Liver (tissue), 9 donors: ENCODE results near the gene CD248. TPM values are rescaled to one million over a fixed set of nuclear protein-coding genes. Genes with fewer than 3 reads are reported as not detected.

ENCODE experiments used
- DNase-seq: peaks from one replicate; pipeline ENCODE4 v3.0.0-alpha.2; 2017; ENCODE audit warnings: low spot score
- H3K27ac ChIP-seq, 2 donors: one replicate each; pipeline ENCODE4 v1.7.0; 2013; ENCODE audit warnings: inconsistent platforms in 2 of 2, low read length in 2 of 2, control low read depth in 1 of 2, low read depth in 1 of 2, mild to moderate bottlenecking in 1 of 2
- H3K27me3 ChIP-seq, 4 donors: one replicate each; pipeline versions ENCODE4 v1.6.1 to v1.7.0; 2013; ENCODE audit warnings: low read length in 3 of 4, inconsistent platforms in 1 of 4, mild to moderate bottlenecking in 1 of 4, moderate library complexity in 1 of 4; ENCODE audit not compliant: control insufficient read depth in 4 of 4, insufficient read depth in 4 of 4
- H3K36me3 ChIP-seq, 4 donors: one replicate each; pipeline versions ENCODE4 v1.6.1 to v1.7.0; 2013; ENCODE audit warnings: low read length in 3 of 4, mild to moderate bottlenecking in 3 of 4, low read depth in 1 of 4, moderate library complexity in 1 of 4; ENCODE audit not compliant: control insufficient read depth in 4 of 4, insufficient read depth in 3 of 4
- H3K4me1 ChIP-seq, 4 donors: one replicate each; pipeline versions ENCODE4 v1.6.1 to v1.7.0; 2013; ENCODE audit warnings: low read length in 3 of 4, mild to moderate bottlenecking in 3 of 4, moderate library complexity in 1 of 4; ENCODE audit not compliant: control insufficient read depth in 4 of 4, insufficient read depth in 4 of 4
- H3K4me3 ChIP-seq, 3 donors: one replicate each; pipeline versions ENCODE4 v1.6.1 to v1.7.0; 2013; ENCODE audit warnings: low read length in 3 of 3, control low read depth in 1 of 3, low read depth in 1 of 3, mild to moderate bottlenecking in 1 of 3
- H3K9ac ChIP-seq, 2 donors: one replicate each; pipeline ENCODE4 v1.7.0; 2013; ENCODE audit warnings: low read length in 2 of 2, mild to moderate bottlenecking in 2 of 2, moderate library complexity in 2 of 2, control low read depth in 1 of 2, low read depth in 1 of 2
- H3K9me3 ChIP-seq, 4 donors: one replicate each; pipeline versions ENCODE4 v1.6.1 to v1.7.0; 2013; ENCODE audit warnings: low read length in 3 of 4; ENCODE audit not compliant: control insufficient read depth in 4 of 4
- ATF3 ChIP-seq: IDR thresholded peaks from 2 replicates; pipeline ENCODE4 v1.6.1; 2016; ENCODE audit warnings: antibody characterized with exemption
- CTCF ChIP-seq: fragments of 150-350 bp; IDR thresholded peaks from 2 replicates; pipeline ENCODE4 v1.5.1; 2017; ENCODE audit warnings: improper control_type of control experiment, low read depth, low read length; ENCODE audit not compliant: missing input control
- EGR1 ChIP-seq, 2 donors: IDR thresholded peaks; 2 replicates each; pipeline ENCODE4 v1.6.1; 2016 to 2018; ENCODE audit warnings: antibody characterized with exemption in 2 of 2, low read depth in 2 of 2
- FOXA1 ChIP-seq: IDR thresholded peaks from 2 replicates; pipeline ENCODE4 v1.6.1; 2016; ENCODE audit warnings: antibody characterized with exemption
- FOXA2 ChIP-seq: IDR thresholded peaks from 2 replicates; pipeline ENCODE4 v1.6.1; 2016; ENCODE audit warnings: antibody characterized with exemption
- GABPA ChIP-seq, 2 donors: IDR thresholded peaks in 1 of 2; conservative IDR thresholded peaks in 1 of 2; 2 replicates each; pipeline ENCODE4 v1.6.1; 2016; ENCODE audit warnings: antibody characterized with exemption in 2 of 2, mild to moderate bottlenecking in 1 of 2, moderate library complexity in 1 of 2
- HNF4A ChIP-seq, 2 donors: conservative IDR thresholded peaks; 2 replicates each; pipeline ENCODE4 v1.6.1; 2016; ENCODE audit warnings: antibody characterized with exemption in 2 of 2, mild to moderate bottlenecking in 2 of 2
- HNF4G ChIP-seq: IDR thresholded peaks from 2 replicates; pipeline ENCODE4 v1.6.1; 2016; ENCODE audit warnings: antibody characterized with exemption
- JUND ChIP-seq, 2 donors: IDR thresholded peaks; 2 replicates each; pipeline ENCODE4 v1.6.1; 2016; ENCODE audit warnings: antibody characterized with exemption in 2 of 2
- MAX ChIP-seq: IDR thresholded peaks from 2 replicates; pipeline ENCODE4 v1.6.1; 2016; ENCODE audit warnings: antibody characterized with exemption
- NR2F2 ChIP-seq: IDR thresholded peaks from 2 replicates; pipeline ENCODE4 v1.6.1; 2016; ENCODE audit warnings: antibody characterized with exemption
- RAD21 ChIP-seq, 2 donors: IDR thresholded peaks; 2 replicates each; pipeline ENCODE4 v1.6.1; 2016; ENCODE audit warnings: antibody characterized with exemption in 2 of 2, mild to moderate bottlenecking in 2 of 2
- REST ChIP-seq: IDR thresholded peaks from 2 replicates; pipeline ENCODE4 v1.6.1; 2016; ENCODE audit warnings: antibody characterized with exemption, mild to moderate bottlenecking
- RXRA ChIP-seq, 2 donors: IDR thresholded peaks; 2 replicates each; pipeline ENCODE4 v1.6.1; 2017 to 2018; ENCODE audit warnings: antibody characterized with exemption in 2 of 2, mild to moderate bottlenecking in 1 of 2
- SP1 ChIP-seq: IDR thresholded peaks from 2 replicates; pipeline ENCODE4 v1.6.1; 2018; ENCODE audit warnings: antibody characterized with exemption, mild to moderate bottlenecking
- TAF1 ChIP-seq: conservative IDR thresholded peaks from 2 replicates; pipeline ENCODE4 v1.6.1; 2016; ENCODE audit warnings: antibody characterized with exemption, mild to moderate bottlenecking
- YY1 ChIP-seq: IDR thresholded peaks from 2 replicates; pipeline ENCODE4 v1.6.1; 2016; ENCODE audit warnings: antibody characterized with exemption, mild to moderate bottlenecking
- ZBTB33 ChIP-seq: IDR thresholded peaks from 2 replicates; pipeline ENCODE4 v1.6.1; 2016; ENCODE audit warnings: antibody characterized with exemption
- WGBS: extraction: QIAGEN DNeasy Blood & Tissue Kit; methylation state at CpG from one replicate; pipeline ENCODE4 v1.1.7; 2013; 5-methylcytosine and 5-hydroxymethylcytosine counted together
- polyA plus RNA-seq, 2 donors: library from polyadenylated mRNA; stranded (reverse) in 1 of 2; unstranded in 1 of 2; fragments of 200-250 nt in 1 of 2; fragments of >200 nt in 1 of 2; fragmentation: Nextera tagmentation in 1 of 2; extraction: Ambion mirVana in 1 of 2; gene quantifications; one replicate each; pipeline versions ENCODE4 v1.2.1 to v1.2.3, GENCODE V29; 2013 to 2015
- total RNA-seq, 2 donors: library from RNA; depleted of rRNA; stranded (reverse); fragments of >200 nt; gene quantifications; one replicate each; pipeline ENCODE4 v1.2.3, GENCODE V29; 2014
- donor health status: healthy.
- donor health status: healthy.
- donor health status: healthy.
- donor health status: healthy.
- donor health status: healthy.

Gene CD248
- total and polyA plus RNA-seq, 4 donors: 0.64 to 3.0 (median 1.2) TPM

GRCh38 chr11:66314186-66314501 lies 2.7 kb downstream of the CD248 start:
- H3K4me1 ChIP-seq: peaks cover 7 to 24% (median 13%) of the 10 kb centered on the region in 4 donors
- H3K4me3 ChIP-seq: no peak overlapping the region
- WGBS: 85% methylated on average over 1 of the region's 1 CpG

GRCh38 chr11:66313321-66314185 lies 3.3 kb downstream of the CD248 start:
- no peaks in the 10 kb centered on the region for H3K27me3 ChIP-seq
- no peaks in the 10 kb centered on the region for H3K36me3 ChIP-seq
- TF ChIP-seq SP1 (no peak), JUND (IDR thresholded peaks at IDR 0.05) (no peak), HNF4G (no peak), NR2F2 (no peak), REST (no peak), RAD21 (IDR thresholded peaks at IDR 0.05) (no peak), RXRA (IDR thresholded peaks at IDR 0.05) (no peak), YY1 (no peak), TAF1 (no peak), MAX (no peak), EGR1 (IDR thresholded peaks at IDR 0.05; ENCODE audit: low read depth in 2 of 2) (no peak), GABPA (IDR thresholded peaks at IDR 0.05 in 1 of 2, conservative IDR thresholded peaks at IDR 0.05 in 1 of 2) (no peak), FOXA2 (no peak), CTCF (no peak), HNF4A (conservative IDR thresholded peaks at IDR 0.05) (no peak), FOXA1 (no peak), ZBTB33 (no peak), ATF3 (no peak)
- WGBS: 57% methylated on average over 38 of the region's 38 CpGs
- H3K4me1 ChIP-seq: peaks cover 7 to 20% (median 12%) of the 10 kb centered on the region in 4 donors
- no peaks in the 10 kb centered on the region for H3K9me3 ChIP-seq
- peak overlapping the region; percentile 28 to 86 for H3K27ac ChIP-seq
- DNase-seq: peak; percentile 49
- no peak overlapping the region for H3K4me3 ChIP-seq
- H3K9ac ChIP-seq: peak overlapping the region in 1 of 2 donors; percentile 37

More at GRCh38 chr11:66314186-66314501, 2.7 kb downstream of the CD248 start:
- Histone ChIP-seq H3K9ac (no peak overlapping the region), H3K36me3 (no peaks in the 10 kb centered on the region), H3K27ac (peak overlapping the region in 1 of 2 donors; percentile 86), H3K9me3 (no peaks in the 10 kb centered on the region), H3K27me3 (no peaks in the 10 kb centered on the region)
- TF ChIP-seq ZBTB33: no peak
- TF ChIP-seq ATF3: no peak
- DNase-seq: no peak
